ENCODE results near the gene FGF22. TPM values are rescaled to one million over a fixed set of nuclear protein-coding genes. Genes with fewer than 3 reads are reported as not detected.
"Not testable (repeated sequence)": the region's sequence is repeated elsewhere in the genome, so short reads cannot be mapped to it uniquely, and the experiment has no call there.

The FGF22 gene
- total RNA-seq, 1 donor from 2014 or later, result not detected

DNA sequence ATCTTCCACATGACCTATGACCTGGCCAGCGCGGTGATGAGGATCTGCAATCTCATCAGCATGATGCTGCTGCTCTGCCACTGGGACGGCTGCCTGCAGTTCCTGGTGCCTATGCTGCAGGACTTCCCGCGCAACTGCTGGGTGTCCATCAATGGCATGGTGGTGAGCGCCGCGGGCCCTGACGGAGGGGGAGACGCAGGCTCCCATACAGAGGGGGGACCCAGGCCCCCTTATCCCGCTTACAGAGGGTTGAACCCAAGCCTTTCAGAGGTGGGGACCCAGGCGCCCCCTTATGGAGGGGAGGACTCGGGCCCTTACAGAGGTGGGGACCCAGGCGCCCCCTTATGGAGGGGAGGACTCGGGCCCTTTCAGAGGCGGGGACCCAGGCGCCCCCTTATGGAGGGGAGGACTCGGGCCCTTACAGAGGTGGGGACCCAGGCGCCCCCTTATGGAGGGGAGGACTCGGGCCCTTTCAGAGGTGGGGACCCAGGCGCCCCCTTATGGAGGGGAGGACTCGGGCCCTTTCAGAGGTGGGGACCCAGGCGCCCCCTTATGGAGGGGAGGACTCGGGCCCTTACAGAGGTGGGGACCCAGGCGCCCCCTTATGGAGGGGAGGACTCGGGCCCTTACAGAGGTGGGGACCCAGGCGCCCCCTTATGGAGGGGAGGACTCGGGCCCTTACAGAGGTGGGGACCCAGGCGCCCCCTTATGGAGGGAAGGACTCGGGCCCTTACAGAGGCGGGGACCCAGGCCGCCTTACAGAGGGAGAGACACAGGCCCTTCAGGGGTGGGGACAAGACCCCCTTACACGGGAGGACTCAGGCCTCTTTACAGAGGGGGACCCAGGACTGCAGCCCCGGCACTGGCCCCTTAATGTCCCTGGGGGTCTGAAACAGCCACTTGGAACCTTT lies 34.4 kb upstream of the FGF22 start:
- ATAC-seq; intact Hi-C loops (cut with micrococcal nuclease); DNase-seq: not testable (repeated sequence)

DNA sequence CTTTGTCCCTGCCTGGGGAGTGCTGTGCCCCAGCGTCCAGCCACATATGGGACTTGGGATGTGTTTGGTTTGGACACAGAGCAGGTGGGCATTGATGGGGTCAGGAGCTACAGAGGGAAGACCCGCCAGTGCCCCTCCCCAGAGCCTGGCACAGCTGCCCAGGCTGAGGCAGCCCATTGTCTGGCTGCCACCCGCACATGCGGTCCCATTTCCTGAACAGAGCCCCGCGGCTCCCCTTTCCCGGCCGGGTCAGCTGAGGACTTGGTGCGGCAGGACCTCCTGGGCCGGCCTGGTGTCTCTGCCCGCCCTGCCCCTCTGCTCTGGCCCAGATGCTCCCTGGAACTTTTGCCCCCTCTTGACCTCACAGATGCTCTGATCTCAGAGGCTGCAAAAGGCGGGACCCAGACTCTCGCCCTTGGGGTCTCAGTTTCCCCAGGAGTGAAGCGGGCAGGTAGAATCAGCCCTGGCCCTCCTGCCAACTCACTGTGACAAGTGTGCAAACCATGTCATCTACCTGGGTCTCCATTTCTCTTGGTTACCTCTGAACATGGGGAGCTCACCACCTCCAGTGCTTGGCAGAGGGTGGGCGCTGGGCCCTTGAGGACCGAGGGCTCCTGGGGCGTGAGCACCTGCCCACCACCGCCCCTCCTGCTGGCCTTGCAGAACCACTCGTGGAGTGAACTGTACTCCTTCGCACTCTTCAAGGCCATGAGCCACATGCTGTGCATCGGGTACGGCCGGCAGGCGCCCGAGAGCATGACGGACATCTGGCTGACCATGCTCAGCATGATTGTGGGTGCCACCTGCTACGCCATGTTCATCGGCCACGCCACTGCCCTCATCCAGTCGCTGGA lies 32.2 kb upstream of the FGF22 start:
- intact Hi-C loops (cut with micrococcal nuclease), result no loop called here
- DNase-seq, result no peak
- ATAC-seq, result no peak

DNA sequence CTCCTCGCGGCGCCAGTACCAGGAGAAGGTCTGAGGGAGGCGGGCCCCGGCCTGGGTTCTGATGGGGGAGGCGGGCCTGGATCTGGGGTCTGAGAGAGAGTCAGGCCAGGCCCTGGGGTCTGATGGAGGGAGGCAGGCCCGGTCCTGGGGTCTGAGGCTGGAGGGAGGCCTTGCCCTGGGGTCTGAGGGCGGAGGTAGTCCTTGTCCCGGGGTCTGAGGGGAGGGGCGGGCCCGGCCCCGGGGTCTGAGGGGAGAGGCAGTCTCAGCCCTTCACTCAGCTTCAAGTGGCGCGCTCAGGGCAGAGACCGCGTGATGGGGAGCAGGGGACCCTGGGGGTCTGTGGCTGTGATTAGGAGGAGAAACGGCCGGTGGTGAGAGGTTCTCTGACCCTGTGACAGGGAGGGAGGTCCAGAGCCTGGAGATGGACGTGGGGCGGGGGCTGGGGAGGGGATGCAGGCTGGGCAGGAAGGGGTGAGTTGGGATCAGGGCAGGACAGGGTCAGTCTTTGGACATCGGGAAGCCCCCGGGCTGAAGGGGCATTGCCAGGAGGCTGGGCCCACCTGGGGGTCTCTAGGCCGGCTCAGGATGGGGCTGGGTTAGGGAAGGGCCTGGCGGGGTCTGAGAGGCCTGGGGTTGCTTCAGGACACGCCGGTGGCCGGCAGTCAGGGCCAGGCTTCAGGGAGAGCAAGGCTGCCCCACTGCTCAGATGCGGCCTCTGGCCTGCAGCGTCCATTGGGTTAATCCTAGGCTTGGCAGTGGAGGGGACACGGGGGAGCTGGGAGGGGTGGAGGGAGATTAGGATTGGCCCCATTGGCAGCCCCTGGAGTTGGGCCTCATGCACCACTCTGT lies 31.3 kb upstream of the FGF22 start:
- ATAC-seq, result peak; percentile 40
- no peak for DNase-seq
- intact Hi-C loops (cut with micrococcal nuclease), result no loop called here

DNA sequence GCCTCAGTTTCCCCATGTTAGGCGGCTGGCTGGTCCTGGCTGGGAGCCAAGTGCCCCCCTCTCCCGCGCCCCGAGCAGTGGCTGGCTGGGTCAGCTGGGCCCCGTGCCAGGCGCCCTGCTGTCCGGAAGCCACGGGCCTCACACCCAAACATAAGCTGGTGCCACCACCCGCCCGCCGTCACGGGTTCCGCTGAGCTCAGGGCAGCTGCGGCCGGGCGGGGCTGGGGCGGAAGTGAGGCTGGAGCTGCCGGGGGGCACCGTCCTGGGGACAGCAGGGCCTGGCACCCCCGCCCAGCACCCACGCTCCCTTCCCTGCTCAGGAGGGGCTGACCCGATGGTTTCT lies 30.7 kb upstream of the FGF22 start:
- intact Hi-C loops (cut with micrococcal nuclease), result no loop called here
- ATAC-seq, result peak; percentile 75
- peak; percentile 79 for DNase-seq

DNA sequence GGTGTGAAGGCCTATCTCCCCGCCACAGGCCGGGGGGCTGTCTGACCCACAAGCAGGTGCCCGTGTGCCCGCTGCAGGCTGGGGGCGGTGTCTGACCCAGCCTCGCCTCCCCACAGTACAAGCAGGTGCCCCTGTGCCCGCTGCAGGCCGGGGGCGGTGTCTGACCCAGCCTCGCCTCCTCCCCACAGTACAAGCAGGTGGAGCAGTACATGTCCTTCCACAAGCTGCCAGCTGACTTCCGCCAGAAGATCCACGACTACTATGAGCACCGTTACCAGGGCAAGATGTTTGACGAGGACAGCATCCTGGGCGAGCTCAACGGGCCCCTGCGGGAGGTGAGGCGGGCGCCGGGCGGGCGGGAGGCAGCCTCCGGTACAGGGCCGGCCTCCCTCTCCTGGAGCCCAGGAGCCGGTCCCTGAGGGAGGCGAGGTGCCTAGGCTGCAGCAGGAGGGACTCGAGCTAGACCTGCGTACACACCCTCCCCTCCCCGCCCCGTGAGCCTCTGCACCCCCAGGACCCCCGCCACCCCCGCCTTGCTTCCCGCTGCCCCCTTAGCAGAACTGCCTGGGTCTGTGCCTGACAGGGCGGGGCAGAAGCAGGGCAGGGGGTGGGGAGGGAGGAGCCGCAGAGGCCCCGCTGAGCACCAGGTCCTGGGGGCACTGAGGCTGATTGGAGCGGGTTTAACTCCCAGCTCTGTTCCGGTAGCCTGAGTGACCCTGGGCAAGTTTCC lies 29.4 kb upstream of the FGF22 start:
- no peak for DNase-seq
- intact Hi-C loops (cut with micrococcal nuclease), result no loop called here
- peak; percentile 3 for ATAC-seq

DNA sequence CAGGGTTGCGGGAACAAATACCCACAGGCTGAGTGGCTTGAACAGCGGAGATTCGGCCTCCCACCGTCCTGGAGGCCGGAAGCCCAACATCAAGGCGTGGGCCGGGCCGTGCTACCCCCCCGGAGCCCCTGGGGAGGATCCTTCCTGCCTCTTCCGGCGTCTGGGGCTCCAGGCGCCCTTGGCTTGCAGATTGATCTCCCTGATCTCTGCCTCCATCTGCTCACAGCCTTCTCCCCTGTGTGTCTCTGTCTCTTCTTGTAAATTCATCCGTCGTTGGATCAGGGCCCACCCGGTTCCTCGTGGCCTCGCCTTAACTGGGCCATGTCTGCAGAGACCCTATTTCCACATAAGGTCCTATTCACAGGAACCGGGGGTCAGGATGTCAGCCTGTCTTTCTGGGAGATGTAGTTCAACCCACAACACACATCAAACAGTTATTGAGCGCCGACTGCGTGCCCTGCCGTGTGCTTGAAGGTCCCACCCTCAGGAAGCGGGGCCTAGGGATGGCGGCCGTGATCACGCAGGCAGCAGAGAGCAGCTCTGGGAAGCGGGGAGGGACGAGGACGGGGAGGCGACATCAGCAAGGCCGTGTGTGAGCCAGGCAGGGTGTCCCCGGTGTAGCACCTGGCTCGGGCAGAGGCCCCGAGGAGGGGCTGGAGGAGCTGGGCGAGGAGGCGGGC lies 28.7 kb upstream of the FGF22 start:
- peak; percentile 59 for ATAC-seq
- intact Hi-C loops (cut with micrococcal nuclease), result no loop called here
- DNase-seq, result peak; percentile 79

DNA sequence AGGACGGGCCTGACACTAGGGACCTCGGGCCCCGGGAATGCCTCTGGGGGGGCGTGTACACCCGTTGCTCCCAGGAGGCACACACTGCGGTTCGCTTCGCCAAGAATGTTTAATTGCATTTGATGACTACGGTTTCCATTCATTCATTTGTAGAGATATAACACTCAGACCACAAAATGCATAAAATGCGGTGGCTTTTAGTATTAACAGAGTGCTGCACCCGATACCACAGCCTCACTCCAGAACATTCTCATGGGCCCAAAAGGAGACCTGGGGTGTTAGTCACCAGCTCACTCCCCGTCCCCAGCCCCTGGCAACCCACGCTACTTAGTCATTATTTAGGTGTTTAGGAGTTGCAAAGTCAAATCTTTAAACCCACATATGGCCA lies 28.2 kb upstream of the FGF22 start:
- intact Hi-C loops (cut with micrococcal nuclease), result no loop called here
- ATAC-seq (no peak), DNase-seq (no peak)

DNA sequence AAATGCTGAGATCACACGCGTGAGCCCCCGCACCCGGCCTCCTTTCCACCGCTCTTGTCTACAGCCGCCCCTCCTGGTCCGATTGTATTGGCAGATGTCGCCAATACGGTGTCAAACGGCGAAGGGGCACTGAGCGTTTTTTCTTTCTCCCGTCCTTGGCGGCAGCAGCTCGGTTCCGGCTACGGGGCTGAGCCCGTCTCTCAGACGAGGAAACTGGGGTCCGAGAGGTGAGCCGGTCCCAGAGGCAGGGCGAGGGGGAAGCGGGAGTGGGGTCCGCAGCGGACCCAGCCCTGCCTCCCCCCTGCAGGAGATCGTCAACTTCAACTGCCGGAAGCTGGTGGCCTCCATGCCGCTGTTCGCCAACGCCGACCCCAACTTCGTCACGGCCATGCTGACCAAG lies 26.7 kb upstream of the FGF22 start:
- intact Hi-C loops (cut with micrococcal nuclease), result no loop called here
- no peak for ATAC-seq
- no peak for DNase-seq

DNA sequence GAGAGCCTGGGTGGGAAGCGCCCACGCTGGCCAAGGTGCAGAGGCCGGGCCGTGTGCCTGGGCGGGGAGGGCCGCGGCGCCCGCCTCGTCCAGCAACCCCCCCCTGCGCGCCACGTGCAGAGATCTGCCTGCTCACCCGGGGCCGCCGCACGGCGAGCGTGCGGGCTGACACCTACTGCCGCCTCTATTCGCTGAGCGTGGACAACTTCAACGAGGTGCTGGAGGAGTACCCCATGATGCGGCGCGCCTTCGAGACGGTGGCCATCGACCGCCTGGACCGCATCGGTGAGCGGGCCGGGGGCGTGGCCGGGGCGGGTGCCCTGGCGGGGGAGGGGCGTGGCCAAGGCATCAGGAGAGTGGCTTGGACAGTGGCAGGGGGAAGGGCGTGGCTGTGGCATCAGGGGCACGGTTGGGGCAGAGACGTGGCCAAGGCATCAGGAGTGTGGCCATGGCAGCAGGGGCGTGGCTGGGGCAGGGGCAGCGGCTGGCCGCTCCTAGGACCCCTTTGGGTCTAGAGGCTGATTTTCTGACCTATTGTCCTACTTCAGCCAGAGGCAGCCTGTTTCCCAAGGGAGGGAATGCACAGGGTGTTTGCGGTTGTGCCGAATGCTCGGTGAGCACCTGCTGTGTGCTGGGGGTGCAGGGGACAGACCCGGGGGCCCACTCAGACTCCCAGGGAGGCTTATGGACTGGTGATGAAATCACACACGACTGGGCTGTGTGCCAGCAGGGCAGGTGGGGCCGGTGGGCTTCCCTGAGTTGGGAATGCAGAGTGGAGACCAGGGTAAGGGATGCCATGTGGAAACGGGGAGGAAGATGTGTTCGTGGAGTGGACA lies 25.7 kb upstream of the FGF22 start:
- DNase-seq (no peak), ATAC-seq (no peak)
- intact Hi-C loops (cut with micrococcal nuclease), result no loop called here

DNA sequence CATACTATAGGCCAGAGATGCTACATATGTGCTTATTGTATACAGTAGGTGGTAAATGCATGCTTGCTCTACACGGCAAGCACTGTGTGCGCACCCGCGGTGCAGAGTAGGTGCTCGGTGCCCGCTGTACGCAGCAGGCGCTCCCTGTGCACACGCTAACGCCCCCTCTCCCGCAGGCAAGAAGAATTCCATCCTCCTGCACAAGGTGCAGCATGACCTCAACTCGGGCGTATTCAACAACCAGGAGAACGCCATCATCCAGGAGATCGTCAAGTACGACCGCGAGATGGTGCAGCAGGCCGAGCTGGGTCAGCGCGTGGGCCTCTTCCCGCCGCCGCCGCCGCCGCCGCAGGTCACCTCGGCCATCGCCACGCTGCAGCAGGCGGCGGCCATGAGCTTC lies 24.1 kb upstream of the FGF22 start:
- intact Hi-C loops (cut with micrococcal nuclease), result no loop called here
- peak; percentile 20 for ATAC-seq
- no peak for DNase-seq

DNA sequence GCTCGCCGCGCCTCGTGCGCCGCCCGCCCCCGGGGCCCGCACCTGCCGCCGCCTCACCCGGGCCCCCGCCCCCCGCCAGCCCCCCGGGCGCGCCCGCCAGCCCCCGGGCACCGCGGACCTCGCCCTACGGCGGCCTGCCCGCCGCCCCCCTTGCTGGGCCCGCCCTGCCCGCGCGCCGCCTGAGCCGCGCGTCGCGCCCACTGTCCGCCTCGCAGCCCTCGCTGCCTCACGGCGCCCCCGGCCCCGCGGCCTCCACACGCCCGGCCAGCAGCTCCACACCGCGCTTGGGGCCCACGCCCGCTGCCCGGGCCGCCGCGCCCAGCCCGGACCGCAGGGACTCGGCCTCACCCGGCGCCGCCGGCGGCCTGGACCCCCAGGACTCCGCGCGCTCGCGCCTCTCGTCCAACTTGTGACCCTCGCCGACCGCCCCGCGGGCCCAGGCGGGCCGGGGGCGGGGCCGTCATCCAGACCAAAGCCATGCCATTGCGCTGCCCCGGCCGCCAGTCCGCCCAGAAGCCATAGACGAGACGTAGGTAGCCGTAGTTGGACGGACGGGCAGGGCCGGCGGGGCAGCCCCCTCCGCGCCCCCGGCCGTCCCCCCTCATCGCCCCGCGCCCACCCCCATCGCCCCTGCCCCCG lies 23.5 kb upstream of the FGF22 start:
- intact Hi-C loops (cut with micrococcal nuclease), result no loop called here
- ATAC-seq (no peak), DNase-seq (no peak)

DNA sequence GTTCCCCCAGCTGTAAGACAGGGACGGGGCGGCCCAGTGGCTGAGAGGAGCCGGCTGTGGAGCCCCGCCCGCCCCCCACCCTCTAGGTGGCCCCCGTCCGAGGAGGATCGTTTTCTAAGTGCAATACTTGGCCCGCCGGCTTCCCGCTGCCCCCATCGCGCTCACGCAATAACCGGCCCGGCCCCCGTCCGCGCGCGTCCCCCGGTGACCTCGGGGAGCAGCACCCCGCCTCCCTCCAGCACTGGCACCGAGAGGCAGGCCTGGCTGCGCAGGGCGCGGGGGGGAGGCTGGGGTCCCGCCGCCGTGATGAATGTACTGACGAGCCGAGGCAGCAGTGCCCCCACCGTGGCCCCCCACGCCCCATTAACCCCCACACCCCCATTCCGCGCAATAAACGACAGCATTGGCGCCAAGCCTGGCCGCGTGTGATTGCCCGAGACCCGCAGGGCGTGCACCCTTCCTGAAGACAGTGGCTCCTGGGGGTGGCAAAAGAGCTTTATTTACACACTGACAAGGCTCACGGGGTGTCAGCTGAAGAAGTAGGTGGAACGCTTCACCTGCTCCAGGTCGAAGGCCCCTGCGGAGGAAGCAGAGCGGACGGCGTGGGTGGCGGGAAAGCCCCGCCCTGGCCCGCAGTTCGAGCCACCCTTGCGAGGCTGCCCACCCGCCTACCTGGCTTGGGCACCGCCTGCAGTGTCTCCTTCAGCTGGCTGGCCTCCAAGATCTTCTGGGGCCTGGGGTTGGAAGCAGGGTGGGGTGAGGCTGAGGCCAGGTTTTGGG lies 22.7 kb upstream of the FGF22 start:
- intact Hi-C loops (cut with micrococcal nuclease), result no loop called here

DNA sequence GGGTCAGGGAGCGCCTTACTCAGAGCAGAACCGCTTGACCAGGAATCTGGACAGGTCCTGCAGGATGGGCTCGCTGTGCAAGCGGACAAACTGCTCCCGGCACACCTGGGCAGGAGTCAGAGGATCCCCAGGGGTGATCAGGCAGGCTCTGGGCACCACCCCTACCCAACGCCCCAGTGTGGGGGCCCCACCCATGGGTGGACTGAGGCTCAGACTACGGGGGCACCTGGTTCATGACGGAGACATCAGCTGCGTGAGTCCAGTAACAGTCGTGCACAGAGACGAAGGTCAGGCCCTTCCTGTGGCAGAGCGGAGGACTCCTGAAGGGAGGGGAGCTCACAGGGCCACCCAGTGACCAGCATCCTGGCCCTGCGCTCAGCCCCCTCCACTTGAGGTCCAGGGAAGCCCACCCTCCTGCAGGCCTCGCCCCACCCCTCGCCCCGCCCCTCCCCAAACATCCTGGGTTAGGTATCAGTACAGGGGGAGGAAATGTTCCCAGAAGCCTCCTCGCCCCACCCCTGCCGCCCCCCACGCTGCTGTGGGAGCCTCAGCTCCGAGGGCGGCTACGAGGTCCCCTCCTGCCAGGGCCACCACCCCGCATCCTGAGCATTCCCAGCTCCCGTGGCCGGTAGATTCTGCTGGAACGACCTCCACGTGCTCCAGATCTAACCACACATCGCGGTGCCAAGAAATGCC lies 22.0 kb upstream of the FGF22 start:
- intact Hi-C loops (cut with micrococcal nuclease), result no loop called here
- DNase-seq, result no peak
- no peak for ATAC-seq

More for the DNA sequence above, 22.7 kb upstream of the FGF22 start:
- no peak for ATAC-seq
- no peak for DNase-seq

DNA sequence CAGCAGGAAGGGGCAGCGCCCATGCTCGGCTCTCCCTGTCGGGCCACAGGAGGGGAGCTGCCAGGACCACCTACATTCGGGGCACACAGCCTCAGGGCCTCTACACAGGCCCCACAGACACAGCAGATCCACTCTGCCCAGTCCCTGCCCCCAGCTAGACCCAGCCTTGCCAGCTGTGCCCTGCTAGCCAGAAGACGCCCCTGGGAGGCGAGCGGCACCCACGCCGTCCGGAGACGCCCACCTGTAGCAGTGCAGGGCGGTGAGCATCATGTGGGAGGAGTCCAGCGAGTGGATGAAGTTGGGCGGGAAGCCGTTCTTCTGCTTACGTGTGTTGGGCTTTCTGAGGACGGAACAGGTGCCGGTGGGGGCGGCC lies 21.4 kb upstream of the FGF22 start:
- DNase-seq (no peak), ATAC-seq (no peak)
- intact Hi-C loops (cut with micrococcal nuclease), result no loop called here

DNA sequence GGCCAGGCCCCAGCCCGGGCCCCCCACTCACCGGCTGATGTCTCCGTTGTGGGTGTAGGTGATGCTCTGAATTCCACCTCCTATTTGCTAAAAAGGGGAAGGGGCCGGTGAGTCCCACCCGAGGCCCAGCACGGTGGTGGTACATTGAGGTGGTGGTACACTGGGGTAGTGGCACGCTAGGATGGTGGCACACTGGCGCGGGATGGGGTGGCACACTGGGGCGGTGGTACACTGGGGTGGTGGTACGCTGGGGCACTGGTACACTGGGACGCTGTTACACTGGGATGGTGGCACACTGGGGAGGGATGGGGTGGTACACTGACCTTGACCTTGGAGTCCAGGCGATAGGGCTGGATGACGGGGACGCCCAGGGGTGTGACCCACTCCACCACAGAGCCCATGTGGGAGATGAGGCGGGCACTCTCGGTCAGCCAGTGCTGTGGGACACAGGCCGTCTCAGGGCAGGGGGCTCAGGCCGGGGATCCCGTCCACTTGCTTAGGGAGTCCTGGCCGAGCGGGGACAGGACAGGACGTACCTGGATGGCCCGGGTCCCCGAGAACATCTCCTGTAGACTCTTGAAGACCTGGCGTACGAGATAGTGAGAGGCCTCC lies 20.9 kb upstream of the FGF22 start:
- DNase-seq (no peak), ATAC-seq (no peak)
- intact Hi-C loops (cut with micrococcal nuclease), result no loop called here
